LoVo (cell line): ENCODE measurements around the gene GPR180.
"Not testable (repeated sequence)": the region's sequence is repeated elsewhere in the genome, so short reads cannot be mapped to it uniquely, and the experiment has no call there.

Experiments
- DNase-seq: peaks from one replicate; pipeline ENCODE4 v3.0.0-alpha.2; 2016; ENCODE audit warnings: low spot score

The GPR180 gene

GRCh38 chr13:94596575-94596971 is 5.1 kb upstream of the GPR180 start:
- no peak for DNase-seq

- DNase-seq: no peak
These were observed 3.4 kb upstream of the GPR180 start for GRCh38 chr13:94598281-94598680.

- DNase-seq: no peak
These were observed 1.8 kb upstream of the GPR180 start for GRCh38 chr13:94599877-94600276.

GRCh38 chr13:94602467-94602866 is 810 bp downstream of the GPR180 start:
- no peak for DNase-seq

- DNase-seq: no peak
These were observed 5.4 kb downstream of the GPR180 start for GRCh38 chr13:94607056-94607455.

GRCh38 chr13:94607939-94608338 is 6.3 kb downstream of the GPR180 start:
- no peak for DNase-seq

GRCh38 chr13:94608586-94608985 is 6.9 kb downstream of the GPR180 start:
- no peak for DNase-seq

- DNase-seq: no peak
These were observed 7.5 kb downstream of the GPR180 start for GRCh38 chr13:94609196-94609595.

- no peak for DNase-seq
These were observed 8.8 kb downstream of the GPR180 start for GRCh38 chr13:94610475-94610874.

- DNase-seq: no peak
These were observed 10.4 kb downstream of the GPR180 start for GRCh38 chr13:94612050-94612449.

GRCh38 chr13:94613051-94613450 is 11.4 kb downstream of the GPR180 start:
- no peak for DNase-seq

GRCh38 chr13:94617389-94618000 is 15.8 kb downstream of the GPR180 start:
- DNase-seq: peak; percentile 16

GRCh38 chr13:94620286-94620896 is 18.7 kb downstream of the GPR180 start:
- peak; percentile 20 for DNase-seq

- no peak for DNase-seq
These were observed 20.7 kb downstream of the GPR180 start for GRCh38 chr13:94622344-94622743.

GRCh38 chr13:94623316-94623715 is 21.7 kb downstream of the GPR180 start:
- DNase-seq: no peak

GRCh38 chr13:94630858-94631257 is 29.2 kb downstream of the GPR180 start:
- DNase-seq: no peak

- DNase-seq: no peak
These were observed 30.7 kb downstream of the GPR180 start for GRCh38 chr13:94632226-94632980.

GRCh38 chr13:94636096-94636495 is 34.4 kb downstream of the GPR180 start:
- not testable (repeated sequence) for DNase-seq

GRCh38 chr13:94636942-94637578 is 35.4 kb downstream of the GPR180 start:
- no peak for DNase-seq

- DNase-seq: not testable (repeated sequence)
These were observed 36.0 kb downstream of the GPR180 start for GRCh38 chr13:94637677-94638076.

- DNase-seq: no peak
These were observed 39.1 kb downstream of the GPR180 start for GRCh38 chr13:94640721-94641120.

GRCh38 chr13:94641409-94641941 is 39.8 kb downstream of the GPR180 start:
- DNase-seq: no peak

GRCh38 chr13:94646904-94647303 is 45.2 kb downstream of the GPR180 start:
- DNase-seq: no peak
